Keratinocyte (primary cell): ENCODE results near the gene PTGES.

ENCODE experiments used
- EZH2 ChIP-seq: IDR thresholded peaks from one replicate; pipeline ENCODE4 v1.6.1; 2012; ENCODE audit warnings: inconsistent platforms, mild to moderate bottlenecking, low read length, moderate library complexity
- TF ChIP-seq, protein P1 (sequence below), 3 experiments: IDR thresholded peaks in 1 of 3; conservative IDR thresholded peaks in 1 of 3; optimal IDR thresholded peaks in 1 of 3; 2 replicates in 2 of 3; 3 replicates in 1 of 3; pipeline versions ENCODE3 to v1.5.1; 2011; ENCODE audit warnings: low read length in 3 of 3, mild to moderate bottlenecking in 3 of 3, moderate library complexity in 2 of 3, control low read depth in 1 of 3, inconsistent platforms in 1 of 3; ENCODE audit not compliant: insufficient read depth in 2 of 3; ENCODE audit errors: extremely low read depth in 1 of 3

DNA sequence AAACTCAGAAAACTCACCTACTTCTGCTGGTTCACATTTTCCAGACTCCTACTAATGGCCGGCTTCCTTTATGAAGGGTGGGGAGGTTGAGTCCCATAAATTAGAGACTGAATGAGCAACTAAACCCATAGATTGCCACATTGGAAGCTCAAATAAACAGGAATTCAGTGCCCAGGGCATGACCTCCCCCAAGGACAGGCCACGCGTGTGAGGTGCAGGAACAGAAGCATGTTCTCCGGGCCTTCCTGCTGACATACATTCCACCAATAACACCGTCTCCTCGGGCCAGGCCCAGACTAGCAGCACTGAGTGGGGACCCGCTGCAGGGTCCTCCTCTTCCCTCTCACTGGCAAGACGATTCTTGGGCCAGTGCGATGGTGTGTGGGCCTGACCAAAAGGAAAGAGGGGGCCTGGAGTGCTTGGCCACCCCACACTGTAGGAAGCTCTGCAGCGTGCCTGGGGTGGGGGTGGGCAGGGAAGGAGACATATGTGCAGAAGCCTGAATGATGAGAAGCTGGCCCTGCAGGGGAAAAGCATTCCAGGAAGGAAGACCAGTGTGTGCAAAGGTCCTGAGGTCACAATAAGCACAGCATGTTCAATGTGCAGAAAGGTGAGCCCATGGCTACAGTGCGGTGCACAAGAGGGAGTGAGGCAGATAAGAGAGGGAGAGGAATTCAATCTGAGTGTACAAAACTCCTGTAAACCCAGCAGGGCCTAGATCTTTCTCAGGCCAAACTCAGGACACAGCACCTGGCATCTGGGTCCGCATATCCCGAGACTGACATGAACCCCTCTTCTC lies 12.0 kb downstream of the PTGES start:
- TF ChIP-seq, protein P1, sequence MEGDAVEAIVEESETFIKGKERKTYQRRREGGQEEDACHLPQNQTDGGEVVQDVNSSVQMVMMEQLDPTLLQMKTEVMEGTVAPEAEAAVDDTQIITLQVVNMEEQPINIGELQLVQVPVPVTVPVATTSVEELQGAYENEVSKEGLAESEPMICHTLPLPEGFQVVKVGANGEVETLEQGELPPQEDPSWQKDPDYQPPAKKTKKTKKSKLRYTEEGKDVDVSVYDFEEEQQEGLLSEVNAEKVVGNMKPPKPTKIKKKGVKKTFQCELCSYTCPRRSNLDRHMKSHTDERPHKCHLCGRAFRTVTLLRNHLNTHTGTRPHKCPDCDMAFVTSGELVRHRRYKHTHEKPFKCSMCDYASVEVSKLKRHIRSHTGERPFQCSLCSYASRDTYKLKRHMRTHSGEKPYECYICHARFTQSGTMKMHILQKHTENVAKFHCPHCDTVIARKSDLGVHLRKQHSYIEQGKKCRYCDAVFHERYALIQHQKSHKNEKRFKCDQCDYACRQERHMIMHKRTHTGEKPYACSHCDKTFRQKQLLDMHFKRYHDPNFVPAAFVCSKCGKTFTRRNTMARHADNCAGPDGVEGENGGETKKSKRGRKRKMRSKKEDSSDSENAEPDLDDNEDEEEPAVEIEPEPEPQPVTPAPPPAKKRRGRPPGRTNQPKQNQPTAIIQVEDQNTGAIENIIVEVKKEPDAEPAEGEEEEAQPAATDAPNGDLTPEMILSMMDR (optimal IDR thresholded peaks at IDR 0.05 in 1 of 3, IDR thresholded peaks at IDR 0.05 in 1 of 3, conservative IDR thresholded peaks at IDR 0.05 in 1 of 3; ENCODE audit: extremely low read depth in 1 of 3, insufficient read depth in 2 of 3, low read length in 3 of 3) = no peak
- no peak for TF ChIP-seq EZH2
